NCI-H524 (cell line): Measurements from ENCODE around the gene HMX1.
A peak's percentile ranks its signal among the peaks of the same experiment; 100 is the strongest.

Source experiments
- DNase-seq, 2 experiments: peaks; one replicate each; lab custom pipeline; 2025; lab: John Stamatoyannopoulos, UW

HMX1 gene

DNA sequence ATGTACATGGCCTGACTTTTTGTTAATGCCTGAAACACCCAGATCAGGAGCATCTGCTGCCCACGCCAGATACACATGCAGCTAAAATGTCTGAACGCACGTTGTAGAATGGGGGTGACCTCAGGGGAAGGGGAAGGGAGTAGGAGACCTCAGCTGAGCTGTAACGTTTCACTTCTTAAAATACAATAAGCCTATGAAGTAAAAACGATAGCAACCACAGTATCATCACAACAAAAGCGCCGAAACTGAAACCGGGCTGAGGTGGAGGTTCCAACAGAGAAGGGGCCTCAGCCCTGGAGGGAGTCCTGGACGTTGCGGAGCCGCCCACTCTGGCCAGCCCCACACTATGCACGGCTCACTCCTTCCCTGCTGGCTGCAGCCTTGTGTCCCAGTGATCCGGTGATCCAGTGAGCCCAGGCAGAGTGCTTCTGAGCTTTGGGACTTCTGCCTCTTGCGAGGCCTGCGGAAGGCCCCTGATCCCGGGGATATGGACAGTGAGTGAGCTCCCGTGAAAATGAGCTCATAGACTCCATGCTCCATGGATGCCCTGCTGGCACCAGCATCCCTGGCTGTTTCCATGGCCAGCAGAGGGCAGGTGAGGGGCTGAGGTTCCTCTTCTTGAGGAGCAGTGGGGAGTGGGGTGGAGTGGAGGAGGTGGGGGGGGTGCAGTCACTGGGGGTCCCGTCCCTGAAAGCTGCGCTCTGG is 52.0 kb downstream of the HMX1 start:
- DNase-seq = no peak

DNA sequence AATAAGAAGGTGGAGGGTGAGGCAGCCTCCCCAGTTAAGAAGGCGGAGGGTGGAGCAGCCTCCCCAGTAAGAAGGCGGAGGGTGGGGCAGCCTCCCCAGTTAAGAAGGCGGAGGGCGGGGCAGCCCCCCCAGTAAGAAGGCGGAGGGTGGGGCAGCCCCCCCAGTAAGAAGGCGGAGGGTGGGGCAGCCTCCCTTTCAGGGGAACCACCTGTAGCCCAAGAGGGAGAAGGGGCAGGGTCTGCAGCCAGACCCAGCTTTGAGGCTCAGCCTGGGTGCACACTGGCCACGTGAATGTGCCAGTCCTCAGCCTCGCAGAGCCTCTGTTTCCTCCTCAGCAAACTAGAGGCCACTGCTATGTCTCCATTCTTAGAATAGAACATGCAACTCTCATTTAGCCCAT is 52.6 kb downstream of the HMX1 start:
- DNase-seq = no peak

DNA sequence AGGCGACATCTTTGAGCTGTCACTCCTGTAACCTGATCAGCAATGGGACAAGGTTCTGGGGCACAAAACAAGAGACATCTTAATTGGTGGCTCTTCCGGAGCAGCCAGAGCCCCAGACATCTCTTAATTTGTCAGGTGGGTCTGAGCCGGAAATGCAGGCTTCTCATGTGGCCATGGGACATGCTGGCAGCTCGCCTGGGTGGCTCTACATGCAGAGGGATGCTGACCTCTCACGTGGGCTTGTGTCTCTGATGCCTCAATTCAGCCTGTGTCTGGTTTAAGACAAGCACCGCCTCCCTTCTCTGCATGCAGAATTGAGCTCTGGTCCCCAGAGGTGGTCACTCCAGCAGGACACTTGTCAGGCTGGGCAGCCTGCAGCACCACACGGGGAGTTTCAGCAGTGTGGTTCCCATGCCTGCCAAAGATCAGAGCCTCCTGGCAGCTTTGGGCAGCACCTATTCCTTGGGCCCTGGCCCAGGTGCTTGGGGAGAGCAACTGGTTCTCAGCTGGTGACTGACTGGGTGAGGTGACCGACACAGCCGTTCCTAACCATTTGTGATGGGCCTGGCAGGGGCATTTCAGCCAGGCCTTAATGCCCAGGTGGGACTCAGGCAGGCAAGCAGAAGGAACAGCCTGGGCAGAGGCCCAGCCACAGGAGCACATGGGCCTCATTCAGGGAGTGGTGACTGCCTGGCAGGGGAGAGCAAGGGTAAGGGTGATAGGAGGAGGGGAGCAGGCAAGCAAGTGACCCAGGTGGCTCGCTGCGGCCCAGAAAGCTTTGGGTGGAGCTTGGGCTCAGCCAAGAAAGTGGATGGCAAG is 53.4 kb downstream of the HMX1 start:
- no peak for DNase-seq

DNA sequence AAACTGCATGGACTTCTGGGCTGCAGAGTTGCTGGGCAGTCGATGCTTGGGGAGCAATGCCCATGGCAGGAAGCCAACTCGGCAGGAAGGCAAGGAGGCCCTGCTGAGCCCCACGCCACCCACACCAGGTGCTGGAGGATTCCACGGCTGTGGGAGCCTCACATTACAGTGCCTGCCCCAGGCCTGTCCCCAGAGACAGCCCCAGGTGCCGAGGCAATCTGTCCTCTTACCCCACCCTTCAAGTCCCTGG is 53.9 kb downstream of the HMX1 start:
- DNase-seq = peak in 1 of 2 experiments; percentile 35

DNA sequence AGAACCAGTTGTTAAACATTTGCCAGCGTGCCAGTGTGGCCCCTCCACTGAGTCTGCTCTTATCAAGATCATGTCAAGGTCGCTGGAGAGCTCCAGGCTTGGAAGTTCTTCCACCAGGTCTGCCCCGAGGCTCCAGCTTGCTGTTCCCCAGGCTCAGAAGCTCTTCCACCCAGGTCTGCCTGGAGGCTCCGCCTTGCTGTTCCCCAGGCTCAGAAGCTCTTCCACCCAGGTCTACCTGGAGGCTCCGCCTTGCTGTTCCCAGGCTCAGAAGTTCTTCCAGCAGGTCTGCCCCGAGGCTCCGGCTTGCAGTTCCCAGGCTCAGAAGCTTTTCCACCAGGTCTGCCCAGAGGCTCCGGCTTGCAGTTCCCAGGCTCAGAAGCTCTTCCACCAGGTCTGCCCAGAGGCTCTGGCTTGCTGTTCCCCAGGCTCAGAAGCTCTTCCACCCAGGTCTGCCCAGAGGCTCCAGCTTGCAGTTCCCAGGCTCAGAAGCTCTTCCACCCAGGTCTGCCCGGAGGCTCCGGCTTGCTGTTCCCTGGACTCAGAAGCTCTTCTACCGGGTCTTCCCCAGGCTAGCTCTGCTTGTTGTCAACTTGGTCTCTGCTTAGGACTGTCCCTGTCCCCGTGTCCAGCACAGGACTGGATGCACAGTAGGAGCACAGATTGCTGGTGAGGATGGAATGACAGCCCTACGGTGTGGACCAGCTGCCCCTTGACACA is 54.4 kb downstream of the HMX1 start:
- no peak for DNase-seq
